Lower leg skin (tissue), 4 donors: ENCODE data around the gene AFAP1L2. TPM values are rescaled to one million over a fixed set of nuclear protein-coding genes. Genes with fewer than 3 reads are reported as not detected.

Source experiments
- DNase-seq, 2 donors: peaks; one replicate each; pipeline ENCODE4 v3.0.0-alpha.2; 2019; ENCODE audit warnings: low spot score in 2 of 2
- H3K4me3 ChIP-seq: fragments of 200-600 bp; sonication (generic); 2 replicates; pipeline ENCODE4 v1.5.1; 2017; ENCODE audit warnings: mild to moderate bottlenecking, low read depth; ENCODE audit not compliant: poor library complexity, severe bottlenecking
- POLR2A ChIP-seq, 2 donors: fragments of 450-650 bp; IDR thresholded peaks; one replicate each; pipeline ENCODE4 v1.6.1; 2016 to 2017; ENCODE audit warnings: antibody characterized with exemption in 2 of 2, mild to moderate bottlenecking in 1 of 2, moderate library complexity in 1 of 2
- WGBS, 2 donors: methylation state at CpG; one replicate each; pipeline ENCODE4 v1.1.5; 2018; 5-methylcytosine and 5-hydroxymethylcytosine counted together
- intact Hi-C: fragments of 100-400 bp; cut with DNase I; formaldehyde crosslinking; loops from one replicate; pipeline ENCODE4 v1.15.0; 2023; ENCODE audit warnings: low total_unique reads
- total RNA-seq, 4 donors: library from RNA; depleted of rRNA; stranded (reverse); fragments of >200 nt; gene quantifications; one replicate each; pipeline ENCODE4 v1.1.0, GENCODE V29; 2016
- TF ChIP-seq, protein P1 (sequence below), 3 donors: fragments of 450-650 bp; IDR thresholded peaks; one replicate each; pipeline ENCODE4 v1.5.1; 2016; ENCODE audit warnings: antibody characterized with exemption in 3 of 3, mild to moderate bottlenecking in 3 of 3, moderate library complexity in 2 of 3

Gene AFAP1L2
- total RNA-seq, 4 donors from 2014 or later = 10.9 to 19.4 (median 14.3) TPM

DNA sequence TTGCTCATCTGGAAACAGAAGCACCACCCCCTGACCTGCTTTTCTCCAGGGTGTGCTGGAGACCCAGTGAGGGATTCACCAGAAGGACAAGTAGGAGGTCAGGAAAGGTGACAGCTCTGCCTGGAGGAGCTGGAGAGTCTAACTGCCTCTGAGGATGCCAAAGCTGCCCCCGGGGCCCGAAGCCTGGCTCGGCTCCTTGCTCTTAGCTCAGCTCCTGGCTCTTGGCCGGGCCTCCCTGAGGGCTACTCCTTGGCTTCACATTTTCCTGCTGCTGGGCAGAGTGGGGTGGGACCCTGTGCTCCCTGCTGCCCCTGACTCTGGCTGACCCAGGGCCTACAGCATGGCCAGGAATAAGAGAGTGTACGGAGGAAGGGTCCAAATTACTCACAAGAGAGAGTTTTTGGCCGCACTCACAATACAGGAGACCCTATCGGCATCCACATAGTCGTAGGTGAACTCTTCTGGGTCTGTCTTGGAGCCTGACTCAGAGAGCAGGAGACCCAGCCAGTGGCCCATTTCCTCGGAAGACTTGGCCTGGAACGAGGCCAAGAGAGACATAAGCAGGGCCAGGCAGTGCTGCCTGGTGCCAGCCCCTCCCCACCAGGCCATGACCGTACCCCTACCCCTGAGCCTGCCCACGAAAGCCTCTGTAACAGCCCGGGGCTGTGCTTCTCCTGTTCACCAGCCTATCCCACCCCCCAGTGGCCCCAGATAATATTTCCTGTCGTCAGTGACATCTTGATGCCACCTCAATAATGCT lies 102.2 kb downstream of the AFAP1L2 start:
- 40 to 59% methylated on average over 13 of the region's 14 CpGs for WGBS, 2 donors
- DNase-seq = no peak
- TF ChIP-seq, protein P1, sequence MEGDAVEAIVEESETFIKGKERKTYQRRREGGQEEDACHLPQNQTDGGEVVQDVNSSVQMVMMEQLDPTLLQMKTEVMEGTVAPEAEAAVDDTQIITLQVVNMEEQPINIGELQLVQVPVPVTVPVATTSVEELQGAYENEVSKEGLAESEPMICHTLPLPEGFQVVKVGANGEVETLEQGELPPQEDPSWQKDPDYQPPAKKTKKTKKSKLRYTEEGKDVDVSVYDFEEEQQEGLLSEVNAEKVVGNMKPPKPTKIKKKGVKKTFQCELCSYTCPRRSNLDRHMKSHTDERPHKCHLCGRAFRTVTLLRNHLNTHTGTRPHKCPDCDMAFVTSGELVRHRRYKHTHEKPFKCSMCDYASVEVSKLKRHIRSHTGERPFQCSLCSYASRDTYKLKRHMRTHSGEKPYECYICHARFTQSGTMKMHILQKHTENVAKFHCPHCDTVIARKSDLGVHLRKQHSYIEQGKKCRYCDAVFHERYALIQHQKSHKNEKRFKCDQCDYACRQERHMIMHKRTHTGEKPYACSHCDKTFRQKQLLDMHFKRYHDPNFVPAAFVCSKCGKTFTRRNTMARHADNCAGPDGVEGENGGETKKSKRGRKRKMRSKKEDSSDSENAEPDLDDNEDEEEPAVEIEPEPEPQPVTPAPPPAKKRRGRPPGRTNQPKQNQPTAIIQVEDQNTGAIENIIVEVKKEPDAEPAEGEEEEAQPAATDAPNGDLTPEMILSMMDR (IDR thresholded peaks at IDR 0.05) = no peak
- TF ChIP-seq POLR2A (IDR thresholded peaks at IDR 0.05) = no peak
- H3K4me3 ChIP-seq = no peak overlapping the region
- intact Hi-C loops = loop anchor here (10.0 kb wide), 1 partner anchor 163 kb away; no protein-coding TSS in a partner anchor

DNA sequence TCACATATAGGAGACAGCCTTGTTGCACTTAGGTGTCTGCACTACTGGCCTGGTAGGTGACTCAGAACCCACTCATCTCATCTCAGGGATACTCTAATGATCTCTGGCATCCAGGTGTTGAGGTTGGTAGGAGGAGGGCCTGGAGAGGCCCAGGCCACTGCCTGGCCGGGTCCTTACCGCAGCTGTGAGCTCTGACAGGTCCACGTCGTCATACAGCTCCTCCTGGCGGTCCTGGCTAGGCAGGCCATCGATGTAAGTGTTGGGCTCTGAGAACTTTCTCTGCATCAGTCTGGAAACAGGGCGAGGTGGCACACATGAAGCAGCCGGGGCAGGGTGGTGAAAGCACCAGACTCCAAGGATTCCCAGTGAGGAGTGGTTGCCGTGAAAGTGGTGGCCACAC lies 103.1 kb downstream of the AFAP1L2 start:
- intact Hi-C loops = loop anchor here (10.0 kb wide), 1 partner anchor 164 kb away; no protein-coding TSS in a partner anchor
- 90 to 93% methylated on average over 8 to 9 of the region's 9 CpGs for WGBS, 2 donors
- no peak overlapping the region for H3K4me3 ChIP-seq
- TF ChIP-seq, protein P1 (IDR thresholded peaks at IDR 0.05) = no peak
- no peak for TF ChIP-seq POLR2A (IDR thresholded peaks at IDR 0.05)
- no peak for DNase-seq

DNA sequence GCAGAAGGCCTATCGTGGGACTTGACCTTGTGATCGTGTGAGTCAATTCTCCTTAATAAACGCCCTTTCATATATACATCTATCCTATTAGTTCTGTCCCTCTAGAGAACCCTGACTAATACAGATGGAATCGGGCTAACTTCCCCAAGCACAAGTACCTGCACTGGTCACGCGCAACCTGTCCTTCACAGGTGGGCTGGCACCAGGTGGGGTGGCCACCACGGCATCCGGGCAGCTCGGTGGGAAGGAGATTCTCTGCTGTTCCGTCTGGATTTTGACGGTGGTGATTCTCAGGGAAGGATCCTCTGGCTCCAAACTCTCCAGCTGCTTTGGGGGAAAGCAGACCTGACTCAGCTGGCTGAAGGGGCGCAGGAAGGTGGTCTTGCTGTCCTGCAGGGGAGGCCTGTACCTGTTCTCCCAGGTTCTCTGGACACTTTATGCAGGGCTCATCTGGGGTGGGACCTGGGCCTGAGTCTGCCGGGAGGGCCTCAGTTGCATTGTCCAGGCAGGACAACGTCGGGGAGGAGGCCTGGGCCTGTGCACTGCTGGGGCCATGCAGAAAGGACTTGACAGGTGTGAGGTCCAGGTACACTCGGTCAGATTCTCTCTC lies 104.2 kb downstream of the AFAP1L2 start:
- intact Hi-C loops = loop anchor here (10.0 kb wide), 1 partner anchor 165 kb away; no protein-coding TSS in a partner anchor
- H3K4me3 ChIP-seq = no peak overlapping the region
- DNase-seq = no peak
- WGBS, 2 donors = 94% methylated on average over 15 to 16 of the region's 16 CpGs
- no peak for TF ChIP-seq POLR2A (IDR thresholded peaks at IDR 0.05)
- TF ChIP-seq, protein P1 (IDR thresholded peaks at IDR 0.05) = no peak

DNA sequence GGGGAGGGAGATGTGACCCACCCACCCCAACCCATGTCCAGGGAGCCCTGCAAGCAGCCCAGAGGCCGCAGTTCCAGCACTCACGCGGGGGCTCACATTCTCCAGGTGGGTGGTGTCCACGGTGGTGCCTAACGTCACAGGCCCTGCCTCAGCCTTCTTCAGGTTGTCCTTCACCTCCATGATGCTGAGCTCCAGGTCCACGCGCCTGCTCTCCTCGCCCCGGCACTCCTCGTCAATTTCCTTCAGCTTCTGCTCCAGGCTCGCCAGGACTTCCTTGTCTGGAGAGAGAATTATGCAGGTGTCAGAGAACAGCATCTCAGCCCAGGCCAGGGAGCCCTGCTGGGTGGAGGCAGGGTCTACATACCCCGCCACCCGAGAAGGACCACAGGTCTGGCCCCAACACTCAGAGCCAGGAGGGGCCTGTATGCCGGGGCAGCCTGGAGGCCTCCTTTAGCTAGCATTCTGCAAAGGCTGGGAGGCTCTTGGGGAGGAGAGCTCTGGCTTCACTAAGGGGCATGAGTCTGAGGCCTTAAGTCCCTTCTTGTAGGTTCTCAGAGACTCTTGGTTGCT lies 107.1 kb downstream of the AFAP1L2 start:
- WGBS, 2 donors = 98 to 99% methylated on average over 7 to 11 of the region's 14 CpGs
- TF ChIP-seq, protein P1 (IDR thresholded peaks at IDR 0.05) = no peak
- no peak for TF ChIP-seq POLR2A (IDR thresholded peaks at IDR 0.05)
- no peak for DNase-seq
- no peak overlapping the region for H3K4me3 ChIP-seq
- intact Hi-C loops = no loop called here

DNA sequence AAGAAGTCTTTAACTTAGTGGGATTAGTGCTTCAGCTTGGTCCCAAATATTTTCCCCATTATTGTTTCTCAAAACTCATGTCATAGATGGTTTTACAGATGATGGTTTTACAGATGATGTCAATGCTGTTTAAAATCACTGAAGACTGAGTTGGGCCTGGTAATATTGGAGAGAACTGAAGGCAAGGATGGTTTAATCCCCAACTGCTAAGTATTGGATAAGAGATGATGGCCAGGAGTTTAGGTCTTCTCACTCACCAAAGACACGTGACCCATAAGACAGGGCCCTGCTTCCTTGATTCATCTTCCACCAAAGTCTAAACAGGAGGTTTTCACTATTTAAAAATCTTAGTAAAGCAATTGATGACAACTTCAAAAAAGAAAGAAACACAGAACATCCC lies 108.9 kb downstream of the AFAP1L2 start:
- TF ChIP-seq, protein P1 (IDR thresholded peaks at IDR 0.05) = no peak
- TF ChIP-seq POLR2A (IDR thresholded peaks at IDR 0.05) = no peak
- 0 to 3% methylated on average over 1 of the region's 1 CpG for WGBS, 2 donors
- DNase-seq = no peak
- no peak overlapping the region for H3K4me3 ChIP-seq
- intact Hi-C loops = no loop called here
